HEK293T (cell line): ENCODE measurements around the gene C6orf118.

Experiments
- CTCF ChIA-PET: fragments of 350-600 bp; formaldehyde crosslinking; extraction: SDS; loops from one replicate; lab custom pipeline; 2021; ENCODE audit warnings: antibody characterized with exemption, inconsistent platforms; lab: Yijun Ruan, JAX
- POLR2A ChIA-PET: fragments of 350-600 bp; formaldehyde crosslinking; extraction: SDS; loops from one replicate; lab custom pipeline; 2020; ENCODE audit warnings: antibody characterized with exemption, inconsistent platforms; lab: Yijun Ruan, JAX
- DNase-seq: peaks from one replicate; pipeline ENCODE4 v3.0.0; 2012; ENCODE audit warnings: mixed read lengths; ENCODE audit errors: extremely low spot score
- ARNT ChIP-seq: fragments of 450-650 bp; IDR thresholded peaks from 2 replicates; pipeline ENCODE4 v1.6.1; 2017; ENCODE audit warnings: mild to moderate bottlenecking
- BHLHE40 ChIP-seq: fragments of 450-650 bp; IDR thresholded peaks from 2 replicates; pipeline ENCODE4 v1.6.1; 2016; ENCODE audit warnings: mild to moderate bottlenecking, moderate library complexity, borderline replicate concordance
- CTBP1 ChIP-seq: fragments of 450-650 bp; IDR thresholded peaks from 2 replicates; pipeline ENCODE4 v1.6.1; 2016; ENCODE audit warnings: borderline replicate concordance
- ELF4 ChIP-seq: fragments of 450-650 bp; IDR thresholded peaks from 2 replicates; pipeline ENCODE4 v1.6.1; 2017; ENCODE audit warnings: antibody characterized with exemption
- FOXA1 ChIP-seq: fragments of 450-650 bp; IDR thresholded peaks from 2 replicates; pipeline ENCODE4 v1.6.1; 2016; ENCODE audit warnings: mild to moderate bottlenecking
- FOXK2 ChIP-seq: fragments of 450-650 bp; IDR thresholded peaks from 2 replicates; pipeline ENCODE4 v1.6.1; 2016; ENCODE audit warnings: mild to moderate bottlenecking
- FOXM1 ChIP-seq: fragments of 450-650 bp; IDR thresholded peaks from 2 replicates; pipeline ENCODE4 v1.6.1; 2017; ENCODE audit warnings: mild to moderate bottlenecking, borderline replicate concordance
- HDGF ChIP-seq: fragments of 450-650 bp; IDR thresholded peaks from 2 replicates; pipeline ENCODE4 v1.6.1; 2017; ENCODE audit warnings: antibody characterized with exemption, borderline replicate concordance
- L3MBTL2 ChIP-seq: fragments of 450-650 bp; conservative IDR thresholded peaks from 2 replicates; pipeline ENCODE4 v1.6.1; 2016; ENCODE audit warnings: mild to moderate bottlenecking
- LEF1 ChIP-seq: fragments of 450-650 bp; IDR thresholded peaks from 2 replicates; pipeline ENCODE4 v1.6.1; 2017; ENCODE audit warnings: mild to moderate bottlenecking, borderline replicate concordance
- NFRKB ChIP-seq: fragments of 450-650 bp; IDR thresholded peaks from 2 replicates; pipeline ENCODE4 v1.6.1; 2016; ENCODE audit warnings: mild to moderate bottlenecking, moderate library complexity
- PKNOX1 ChIP-seq: fragments of 450-650 bp; IDR thresholded peaks from 2 replicates; pipeline ENCODE4 v1.6.1; 2016
- SP1 ChIP-seq: fragments of 450-650 bp; IDR thresholded peaks from 2 replicates; pipeline ENCODE4 v1.6.1; 2017
- SUZ12 ChIP-seq: fragments of 450-650 bp; IDR thresholded peaks from 2 replicates; pipeline ENCODE4 v1.6.1; 2016; ENCODE audit warnings: mild to moderate bottlenecking
- TARDBP ChIP-seq: fragments of 450-650 bp; IDR thresholded peaks from 2 replicates; pipeline ENCODE4 v1.6.1; 2016
- ZNF384 ChIP-seq: fragments of 450-650 bp; IDR thresholded peaks from 2 replicates; pipeline ENCODE4 v1.6.1; 2016

Gene C6orf118

GRCh38 chr6:165274611-165275010 is 34.8 kb downstream of the C6orf118 start:
- CTCF ChIA-PET, result interaction anchor here (0.7 kb wide), 1 partner anchor 589 kb away, joined by 3 read pairs; no protein-coding TSS in a partner anchor
- POLR2A ChIA-PET, result no interaction called here

GRCh38 chr6:165272585-165272984 is 36.8 kb downstream of the C6orf118 start:
- no peak for TF ChIP-seq TARDBP
- TF ChIP-seq ZNF384, result no peak
- TF ChIP-seq PKNOX1, result no peak
- TF ChIP-seq ARNT, result no peak
- no peak for TF ChIP-seq FOXA1
- TF ChIP-seq HDGF, result no peak
- no peak for TF ChIP-seq CTBP1
- TF ChIP-seq SP1, result no peak
- no peak for TF ChIP-seq LEF1
- no peak for TF ChIP-seq L3MBTL2
- no peak for TF ChIP-seq FOXK2
- TF ChIP-seq ELF4, result no peak
- TF ChIP-seq BHLHE40, result no peak
- no peak for TF ChIP-seq SUZ12
- TF ChIP-seq NFRKB, result no peak
- TF ChIP-seq FOXM1, result no peak
- ChIA-PET POLR2A (no interaction called here), CTCF (no interaction called here)
- no peak for DNase-seq

More at GRCh38 chr6:165274611-165275010, 34.8 kb downstream of the C6orf118 start:
- no peak for TF ChIP-seq FOXK2
- no peak for TF ChIP-seq FOXM1
- TF ChIP-seq ZNF384, result no peak
- no peak for TF ChIP-seq LEF1
- no peak for TF ChIP-seq SUZ12
- no peak for TF ChIP-seq ARNT
- TF ChIP-seq ELF4, result no peak
- no peak for TF ChIP-seq L3MBTL2
- no peak for TF ChIP-seq HDGF
- no peak for TF ChIP-seq TARDBP
- TF ChIP-seq CTBP1, result no peak
- no peak for TF ChIP-seq FOXA1
- TF ChIP-seq PKNOX1, result no peak
- TF ChIP-seq SP1, result no peak
- no peak for TF ChIP-seq BHLHE40
- no peak for TF ChIP-seq NFRKB
- DNase-seq, result no peak

GRCh38 chr6:165268987-165269386 is 40.4 kb downstream of the C6orf118 start:
- TF ChIP-seq L3MBTL2, result no peak
- TF ChIP-seq TARDBP, result no peak
- no peak for TF ChIP-seq CTBP1
- TF ChIP-seq SP1, result no peak
- no peak for TF ChIP-seq LEF1
- no peak for TF ChIP-seq HDGF
- TF ChIP-seq FOXM1, result no peak
- TF ChIP-seq PKNOX1, result no peak
- no peak for TF ChIP-seq FOXA1
- POLR2A ChIA-PET, result no interaction called here
- DNase-seq, result no peak
- CTCF ChIA-PET, result no interaction called here

- POLR2A ChIA-PET, result no interaction called here
- TF ChIP-seq SUZ12, result no peak
- no peak for TF ChIP-seq LEF1
- no peak for TF ChIP-seq SP1
- TF ChIP-seq ARNT, result no peak
- no peak for TF ChIP-seq FOXK2
- TF ChIP-seq TARDBP, result no peak
- no peak for TF ChIP-seq FOXA1
- no peak for TF ChIP-seq PKNOX1
- no peak for TF ChIP-seq L3MBTL2
- TF ChIP-seq HDGF, result no peak
- TF ChIP-seq FOXM1, result no peak
- TF ChIP-seq CTBP1, result no peak
- no peak for TF ChIP-seq ZNF384
- no peak for TF ChIP-seq BHLHE40
- TF ChIP-seq NFRKB, result no peak
- DNase-seq, result no peak
Observed at GRCh38 chr6:165266621-165267020, 42.8 kb downstream of the C6orf118 start.

GRCh38 chr6:165266191-165266590 is 43.2 kb downstream of the C6orf118 start:
- POLR2A ChIA-PET, result no interaction called here
- DNase-seq, result no peak
- CTCF ChIA-PET, result no interaction called here
- TF ChIP-seq FOXM1, result no peak

More at GRCh38 chr6:165266621-165267020, 42.8 kb downstream of the C6orf118 start:
- CTCF ChIA-PET, result no interaction called here

- TF ChIP-seq NFRKB (no peak), SUZ12 (no peak), ARNT (no peak), FOXK2 (no peak), L3MBTL2 (no peak), ZNF384 (no peak), LEF1 (no peak), TARDBP (no peak), FOXA1 (no peak), BHLHE40 (no peak), HDGF (no peak), SP1 (no peak), FOXM1 (no peak), PKNOX1 (no peak), CTBP1 (no peak)
- ChIA-PET CTCF (no interaction called here), POLR2A (no interaction called here)
- no peak for DNase-seq
Observed at GRCh38 chr6:165260462-165260861, 48.9 kb downstream of the C6orf118 start.
